GM23248 (cell line): ENCODE measurements around the gene CCL4. TPM values are rescaled to one million over a fixed set of nuclear protein-coding genes. Genes with fewer than 3 reads are reported as not detected.
"Not testable (repeated sequence)": the region's sequence is repeated elsewhere in the genome, so short reads cannot be mapped to it uniquely, and the experiment has no call there.

ENCODE experiments used
- DNase-seq: peaks from one replicate; pipeline ENCODE4 v3.0.0-alpha.2; 2015
- H2AFZ ChIP-seq: fragments of 200-600 bp; sonication (generic); 2 replicates; pipeline ENCODE4 v1.6.1; 2016; ENCODE audit warnings: antibody characterized with exemption
- H3F3A ChIP-seq: fragments of 200-600 bp; sonication (generic); 2 replicates; pipeline ENCODE4 v1.6.1; 2016; ENCODE audit warnings: mild to moderate bottlenecking, antibody characterized with exemption, mixed run types; ENCODE audit not compliant: insufficient read depth
- H3K27ac ChIP-seq: fragments of 200-600 bp; sonication (generic); 2 replicates; pipeline ENCODE4 v1.5.1; 2016; ENCODE audit warnings: mild to moderate bottlenecking
- H3K27me3 ChIP-seq: fragments of 200-600 bp; sonication (generic); replicated peaks from 2 replicates; pipeline ENCODE4 v1.6.1; 2016; ENCODE audit warnings: mild to moderate bottlenecking; ENCODE audit not compliant: insufficient read depth
- H3K36me3 ChIP-seq: fragments of 200-600 bp; sonication (generic); 2 replicates; pipeline ENCODE4 v1.6.1; 2016; ENCODE audit warnings: low read depth, mild to moderate bottlenecking
- H3K4me1 ChIP-seq: fragments of 200-600 bp; sonication (generic); 2 replicates; pipeline ENCODE4 v1.6.1; 2016; ENCODE audit warnings: mild to moderate bottlenecking; ENCODE audit not compliant: insufficient read depth
- H3K4me2 ChIP-seq: fragments of 200-600 bp; sonication (generic); one replicate; pipeline ENCODE4 v1.6.1; 2016; ENCODE audit warnings: mild to moderate bottlenecking; ENCODE audit not compliant: unreplicated experiment
- H3K4me3 ChIP-seq: fragments of 200-600 bp; sonication (generic); 2 replicates; pipeline ENCODE4 v1.5.1; 2016; ENCODE audit warnings: mild to moderate bottlenecking
- H3K79me2 ChIP-seq: fragments of 200-600 bp; sonication (generic); 2 replicates; pipeline ENCODE4 v1.6.1; 2016; ENCODE audit warnings: mild to moderate bottlenecking; ENCODE audit not compliant: insufficient read depth
- H3K9ac ChIP-seq: fragments of 200-600 bp; sonication (generic); 2 replicates; pipeline ENCODE4 v1.6.1; 2016; ENCODE audit warnings: mild to moderate bottlenecking
- H3K9me2 ChIP-seq: fragments of 200-600 bp; sonication (generic); 2 replicates; pipeline ENCODE4 v1.6.1; 2016; ENCODE audit warnings: mixed run types, mild to moderate bottlenecking, moderate library complexity; ENCODE audit not compliant: insufficient read depth
- H3K9me3 ChIP-seq: fragments of 200-600 bp; sonication (generic); one replicate; pipeline ENCODE4 v1.6.1; 2017; ENCODE audit warnings: low read depth
- H4K20me1 ChIP-seq: fragments of 200-600 bp; sonication (generic); 2 replicates; pipeline ENCODE4 v1.6.0; 2016; ENCODE audit not compliant: insufficient read depth
- EZH2 ChIP-seq: fragments of 200-600 bp; sonication (generic); IDR thresholded peaks from 2 replicates; pipeline ENCODE4 v1.6.1; 2018; ENCODE audit warnings: antibody characterized with exemption, mild to moderate bottlenecking; ENCODE audit not compliant: insufficient read depth, poor library complexity, severe bottlenecking
- EZH2phosphoT487 ChIP-seq: fragments of 200-600 bp; sonication (generic); IDR thresholded peaks from 2 replicates; pipeline ENCODE4 v1.6.1; 2018; ENCODE audit warnings: antibody characterized with exemption, moderate library complexity, mild to moderate bottlenecking, low read depth; ENCODE audit not compliant: insufficient read depth
- WGBS, 2 experiments: methylation state at CpG; one replicate each; pipeline ENCODE4 v1.1.6; 2015 to 2017; ENCODE audit warnings: low lambda C conversion rate in 2 of 2, low coverage in 1 of 2; ENCODE audit errors: missing lambda C conversion rate in 2 of 2; 5-methylcytosine and 5-hydroxymethylcytosine counted together
- in situ Hi-C: fragments of 300-500 bp; cut with MboI; formaldehyde crosslinking; loops from 2 replicates; pipeline ENCODE4 v1.15.0; 2020
- polyA plus RNA-seq: library from polyadenylated mRNA; unstranded; fragments of >200 nt; fragmentation: Nextera tagmentation; extraction: Ambion mirVana; gene quantifications from 2 replicates; pipeline ENCODE4 v1.2.1, GENCODE V29; 2016
- total RNA-seq: library from RNA; depleted of rRNA; stranded (reverse); fragments of >200 nt; shearing (Covaris generic); gene quantifications from 2 replicates; pipeline ENCODE4 v1.2.3, GENCODE V29; 2014

CCL4 gene
- total and polyA plus RNA-seq, 2 experiments from 2014 or later = not detected

GRCh38 chr17:36082482-36083120, 21.0 kb upstream of the CCL4 start:
- WGBS, 2 experiments = 22 to 28% methylated on average over 8 of the region's 8 CpGs
- H3K9me2 ChIP-seq, H2AFZ ChIP-seq, H3K79me2 ChIP-seq, H3K27ac ChIP-seq, H3K4me3 ChIP-seq, H3F3A ChIP-seq, H3K9ac ChIP-seq, H3K36me3 ChIP-seq, H3K4me1 ChIP-seq, DNase-seq, H3K4me2 ChIP-seq, H4K20me1 ChIP-seq, H3K27me3 ChIP-seq, in situ Hi-C loops, H3K9me3 ChIP-seq: not testable (repeated sequence)

- 41 to 47% methylated on average over 2 of the region's 2 CpGs for WGBS, 2 experiments
- H3K4me3 ChIP-seq, H3K79me2 ChIP-seq, DNase-seq, H4K20me1 ChIP-seq, H3K27ac ChIP-seq, H3K36me3 ChIP-seq, H3K4me2 ChIP-seq, in situ Hi-C loops, H3K9ac ChIP-seq, H3K9me2 ChIP-seq, H2AFZ ChIP-seq, H3K4me1 ChIP-seq, H3K27me3 ChIP-seq, H3F3A ChIP-seq, H3K9me3 ChIP-seq: not testable (repeated sequence)
Observed at GRCh38 chr17:36083691-36084090, 19.9 kb upstream of the CCL4 start.

- no peaks in the 10 kb centered on the region for H4K20me1 ChIP-seq
- no peak overlapping the region for H3K27ac ChIP-seq
- TF ChIP-seq EZH2 = no peak
- TF ChIP-seq EZH2phosphoT487 = no peak
- no peak overlapping the region for H3K4me3 ChIP-seq
- H2AFZ ChIP-seq = no peak overlapping the region
- H3K27me3 ChIP-seq = no peaks in the 10 kb centered on the region; the same call in 1 of the 2 replicates
- H3K4me2 ChIP-seq = no peak overlapping the region
- no peaks in the 10 kb centered on the region for H3F3A ChIP-seq
- H3K9me2 ChIP-seq = no peaks in the 10 kb centered on the region
- H3K36me3 ChIP-seq = no peaks in the 10 kb centered on the region
- H3K9ac ChIP-seq = no peak overlapping the region
- H3K4me1 ChIP-seq = no peaks in the 10 kb centered on the region
- in situ Hi-C loops = no loop called here
- no peaks in the 10 kb centered on the region for H3K79me2 ChIP-seq
- H3K9me3 ChIP-seq = no peaks in the 10 kb centered on the region
- WGBS, 2 experiments = 0 to 3% methylated on average over 1 of the region's 1 CpG
- peak; percentile 37 for DNase-seq
Observed at GRCh38 chr17:36085765-36086164, 17.9 kb upstream of the CCL4 start.

- no peak overlapping the region for H3K27ac ChIP-seq
- no peaks in the 10 kb centered on the region; the same call in 1 of the 2 replicates for H3K9me2 ChIP-seq
- H3K4me3 ChIP-seq = no peak overlapping the region
- no peak for DNase-seq
- H3K27me3 ChIP-seq = no peaks in the 10 kb centered on the region; the same call in 1 of the 2 replicates
- TF ChIP-seq EZH2 = no peak
- no peak for TF ChIP-seq EZH2phosphoT487
- no peaks in the 10 kb centered on the region for H3K79me2 ChIP-seq
- no peaks in the 10 kb centered on the region for H3K4me1 ChIP-seq
- H4K20me1 ChIP-seq = no peaks in the 10 kb centered on the region
- in situ Hi-C loops = no loop called here
- WGBS, 2 experiments = 47 to 55% methylated on average over 1 of the region's 1 CpG
- no peak overlapping the region for H2AFZ ChIP-seq
- no peaks in the 10 kb centered on the region for H3K9me3 ChIP-seq
- no peak overlapping the region for H3K9ac ChIP-seq
- H3F3A ChIP-seq = no peaks in the 10 kb centered on the region
- no peak overlapping the region for H3K4me2 ChIP-seq
- H3K36me3 ChIP-seq = no peaks in the 10 kb centered on the region
Observed at GRCh38 chr17:36086791-36087190, 16.8 kb upstream of the CCL4 start.

GRCh38 chr17:36087471-36087870, 16.2 kb upstream of the CCL4 start:
- H3K4me2 ChIP-seq, H4K20me1 ChIP-seq, in situ Hi-C loops, H3K27ac ChIP-seq, H2AFZ ChIP-seq, DNase-seq, H3K36me3 ChIP-seq, H3K9me3 ChIP-seq, H3K9ac ChIP-seq, H3K9me2 ChIP-seq, H3K79me2 ChIP-seq, H3K4me3 ChIP-seq, H3K4me1 ChIP-seq, H3K27me3 ChIP-seq, H3F3A ChIP-seq: not testable (repeated sequence)
- WGBS, 2 experiments = 25 to 40% methylated on average over 1 of the region's 3 CpGs

GRCh38 chr17:36087897-36088572, 15.6 kb upstream of the CCL4 start:
- 29 to 30% methylated on average over 10 of the region's 10 CpGs for WGBS, 2 experiments
- H3F3A ChIP-seq, in situ Hi-C loops, H3K27me3 ChIP-seq, H3K9me2 ChIP-seq, H3K36me3 ChIP-seq, H2AFZ ChIP-seq, H3K9me3 ChIP-seq, DNase-seq, H3K27ac ChIP-seq, H3K4me2 ChIP-seq, H3K4me1 ChIP-seq, H4K20me1 ChIP-seq, H3K79me2 ChIP-seq, H3K4me3 ChIP-seq, H3K9ac ChIP-seq: not testable (repeated sequence)
